HG02943 (cell line): Measurements from ENCODE around the gene BANK1.

Source experiments
- ATAC-seq: cut with Tn5 transposase; IDR thresholded peaks from one replicate; pipeline ENCODE4 v1.9.1; 2021; ENCODE audit warnings: mild to moderate bottlenecking, low read depth, moderate library complexity; ENCODE audit not compliant: unreplicated experiment

BANK1 gene

GRCh38 chr4:102094481-102094880 is 304.0 kb downstream of the BANK1 start:
- no peak for ATAC-seq

GRCh38 chr4:102103368-102103767 is 312.8 kb downstream of the BANK1 start:
- no peak for ATAC-seq

- ATAC-seq = no peak
Measured at GRCh38 chr4:102104278-102104677, 313.7 kb downstream of the BANK1 start.

GRCh38 chr4:102105983-102106382 is 315.5 kb downstream of the BANK1 start:
- no peak for ATAC-seq

GRCh38 chr4:102114118-102114630 is 323.6 kb downstream of the BANK1 start:
- ATAC-seq = no peak

- no peak for ATAC-seq
Measured at GRCh38 chr4:102116121-102116520, 325.6 kb downstream of the BANK1 start.

- ATAC-seq = no peak
Measured at GRCh38 chr4:102120846-102121245, 330.3 kb downstream of the BANK1 start.
